ENCODE data around the gene PMM1.
A peak's percentile ranks its signal among the peaks of the same experiment; 100 is the strongest.

PMM1 gene

GRCh38 chr22:41620589-41621098, 31.0 kb upstream of the PMM1 start, which contains the start of gene DESI1:
DESI1 (minus strand) TSS chr22:41621043; CDS start chr22:41620839, 204 bp downstream.
- Histone ChIP-seq H3K27ac (ENCODE audit: low read length) (peak within 1 kb of the TSS; percentile 92), H3K27me3 (ENCODE audit: control insufficient read depth, insufficient read depth, low read length) (no peaks in the 10 kb centered on the region), H3K4me1 (ENCODE audit: control insufficient read depth, low read depth, low read length) (peaks cover 9% of the 10 kb centered on the region), H3K9me3 (ENCODE audit: control insufficient read depth, low read depth, low read length) (no peaks in the 10 kb centered on the region), H3K36me3 (ENCODE audit: control insufficient read depth, low read depth, low read length) (peaks cover 25% of the 10 kb centered on the region), H3K4me3 (ENCODE audit: low read length) (peak within 1 kb of the TSS; percentile 97), H3K9ac (ENCODE audit: low read length) (peak within 1 kb of the TSS; percentile 99)

- H3K9ac ChIP-seq (ENCODE audit: low read length), result peak overlapping the region; percentile 99
- H3K27ac ChIP-seq (ENCODE audit: low read length), result peak overlapping the region; percentile 11
- peaks cover 9% of the 10 kb centered on the region for H3K4me1 ChIP-seq (ENCODE audit: control insufficient read depth, low read depth, low read length)
- no peaks in the 10 kb centered on the region for H3K27me3 ChIP-seq (ENCODE audit: control insufficient read depth, insufficient read depth, low read length)
- peak overlapping the region; percentile 97 for H3K4me3 ChIP-seq (ENCODE audit: low read length)
- H3K36me3 ChIP-seq (ENCODE audit: control insufficient read depth, low read depth, low read length), result peaks cover 20% of the 10 kb centered on the region
- no peaks in the 10 kb centered on the region for H3K9me3 ChIP-seq (ENCODE audit: control insufficient read depth, low read depth, low read length)
Measured at GRCh38 chr22:41619979-41620588, 30.4 kb upstream of the PMM1 start.

- Histone ChIP-seq H3K27me3 (ENCODE audit: control insufficient read depth, insufficient read depth, low read length) (no peaks in the 10 kb centered on the region), H3K27ac (ENCODE audit: low read length) (no peak overlapping the region), H3K9me3 (ENCODE audit: control insufficient read depth, low read depth, low read length) (no peaks in the 10 kb centered on the region), H3K4me3 (ENCODE audit: low read length) (no peak overlapping the region), H3K36me3 (ENCODE audit: control insufficient read depth, low read depth, low read length) (no peaks in the 10 kb centered on the region), H3K9ac (ENCODE audit: low read length) (no peak overlapping the region), H3K4me1 (ENCODE audit: control insufficient read depth, low read depth, low read length) (no peaks in the 10 kb centered on the region)
Measured at GRCh38 chr22:41613456-41613855, 23.8 kb upstream of the PMM1 start.

GRCh38 chr22:41612603-41613306, 23.1 kb upstream of the PMM1 start:
- Histone ChIP-seq H3K27me3 (ENCODE audit: control insufficient read depth, insufficient read depth, low read length) (no peaks in the 10 kb centered on the region), H3K27ac (ENCODE audit: low read length) (no peak overlapping the region), H3K4me1 (ENCODE audit: control insufficient read depth, low read depth, low read length) (no peaks in the 10 kb centered on the region), H3K9me3 (ENCODE audit: control insufficient read depth, low read depth, low read length) (no peaks in the 10 kb centered on the region), H3K4me3 (ENCODE audit: low read length) (no peak overlapping the region), H3K36me3 (ENCODE audit: control insufficient read depth, low read depth, low read length) (no peaks in the 10 kb centered on the region), H3K9ac (ENCODE audit: low read length) (no peak overlapping the region)

- H3K4me1 ChIP-seq (ENCODE audit: control insufficient read depth, low read depth, low read length), result no peaks in the 10 kb centered on the region
- H3K9me3 ChIP-seq (ENCODE audit: control insufficient read depth, low read depth, low read length), result no peaks in the 10 kb centered on the region
- H3K9ac ChIP-seq (ENCODE audit: low read length), result no peak overlapping the region
- peaks cover 10% of the 10 kb centered on the region for H3K36me3 ChIP-seq (ENCODE audit: control insufficient read depth, low read depth, low read length)
- H3K27ac ChIP-seq (ENCODE audit: low read length), result no peak overlapping the region
- H3K27me3 ChIP-seq (ENCODE audit: control insufficient read depth, insufficient read depth, low read length), result no peaks in the 10 kb centered on the region
- H3K4me3 ChIP-seq (ENCODE audit: low read length), result no peak overlapping the region
Measured at GRCh38 chr22:41608386-41608785, 18.7 kb upstream of the PMM1 start.

- Histone ChIP-seq H3K9ac (ENCODE audit: low read length) (no peak overlapping the region), H3K4me1 (ENCODE audit: control insufficient read depth, low read depth, low read length) (no peaks in the 10 kb centered on the region), H3K4me3 (ENCODE audit: low read length) (no peak overlapping the region), H3K9me3 (ENCODE audit: control insufficient read depth, low read depth, low read length) (no peaks in the 10 kb centered on the region), H3K27ac (ENCODE audit: low read length) (no peak overlapping the region), H3K27me3 (ENCODE audit: control insufficient read depth, insufficient read depth, low read length) (no peaks in the 10 kb centered on the region), H3K36me3 (ENCODE audit: control insufficient read depth, low read depth, low read length) (peaks cover 24% of the 10 kb centered on the region)
Measured at GRCh38 chr22:41603873-41604332, 14.3 kb upstream of the PMM1 start.

GRCh38 chr22:41600976-41601375, 11.3 kb upstream of the PMM1 start:
- H3K4me1 ChIP-seq (ENCODE audit: control insufficient read depth, low read depth, low read length), result no peaks in the 10 kb centered on the region
- H3K4me3 ChIP-seq (ENCODE audit: low read length), result no peak overlapping the region
- no peaks in the 10 kb centered on the region for H3K27me3 ChIP-seq (ENCODE audit: control insufficient read depth, insufficient read depth, low read length)
- H3K27ac ChIP-seq (ENCODE audit: low read length), result no peak overlapping the region
- peaks cover 20% of the 10 kb centered on the region for H3K36me3 ChIP-seq (ENCODE audit: control insufficient read depth, low read depth, low read length)
- no peak overlapping the region for H3K9ac ChIP-seq (ENCODE audit: low read length)
- H3K9me3 ChIP-seq (ENCODE audit: control insufficient read depth, low read depth, low read length), result no peaks in the 10 kb centered on the region

- no peaks in the 10 kb centered on the region for H3K27me3 ChIP-seq (ENCODE audit: control insufficient read depth, insufficient read depth, low read length)
- H3K27ac ChIP-seq (ENCODE audit: low read length), result no peak overlapping the region
- no peaks in the 10 kb centered on the region for H3K4me1 ChIP-seq (ENCODE audit: control insufficient read depth, low read depth, low read length)
- H3K36me3 ChIP-seq (ENCODE audit: control insufficient read depth, low read depth, low read length), result peaks cover 14% of the 10 kb centered on the region
- H3K9ac ChIP-seq (ENCODE audit: low read length), result no peak overlapping the region
- no peaks in the 10 kb centered on the region for H3K9me3 ChIP-seq (ENCODE audit: control insufficient read depth, low read depth, low read length)
- no peak overlapping the region for H3K4me3 ChIP-seq (ENCODE audit: low read length)
Measured at GRCh38 chr22:41598891-41599635, 9.4 kb upstream of the PMM1 start.

- Histone ChIP-seq H3K4me3 (ENCODE audit: low read length) (no peak overlapping the region), H3K9ac (ENCODE audit: low read length) (no peak overlapping the region), H3K4me1 (ENCODE audit: control insufficient read depth, low read depth, low read length) (no peaks in the 10 kb centered on the region), H3K9me3 (ENCODE audit: control insufficient read depth, low read depth, low read length) (no peaks in the 10 kb centered on the region), H3K36me3 (ENCODE audit: control insufficient read depth, low read depth, low read length) (peaks cover 14% of the 10 kb centered on the region), H3K27me3 (ENCODE audit: control insufficient read depth, insufficient read depth, low read length) (no peaks in the 10 kb centered on the region), H3K27ac (ENCODE audit: low read length) (no peak overlapping the region)
Measured at GRCh38 chr22:41598081-41598480, 8.4 kb upstream of the PMM1 start.

- H3K27me3 ChIP-seq (ENCODE audit: control insufficient read depth, insufficient read depth, low read length), result no peaks in the 10 kb centered on the region
- H3K27ac ChIP-seq (ENCODE audit: low read length), result no peak overlapping the region
- H3K9me3 ChIP-seq (ENCODE audit: control insufficient read depth, low read depth, low read length), result no peaks in the 10 kb centered on the region
- H3K36me3 ChIP-seq (ENCODE audit: control insufficient read depth, low read depth, low read length), result peaks cover 9% of the 10 kb centered on the region
- H3K9ac ChIP-seq (ENCODE audit: low read length), result no peak overlapping the region
- H3K4me1 ChIP-seq (ENCODE audit: control insufficient read depth, low read depth, low read length), result no peaks in the 10 kb centered on the region
- H3K4me3 ChIP-seq (ENCODE audit: low read length), result no peak overlapping the region
Measured at GRCh38 chr22:41597635-41597953, 8.0 kb upstream of the PMM1 start.

- Histone ChIP-seq H3K4me1 (ENCODE audit: control insufficient read depth, low read depth, low read length) (no peaks in the 10 kb centered on the region), H3K27ac (ENCODE audit: low read length) (no peak overlapping the region), H3K27me3 (ENCODE audit: control insufficient read depth, insufficient read depth, low read length) (no peaks in the 10 kb centered on the region), H3K9me3 (ENCODE audit: control insufficient read depth, low read depth, low read length) (no peaks in the 10 kb centered on the region), H3K4me3 (ENCODE audit: low read length) (no peak overlapping the region), H3K36me3 (ENCODE audit: control insufficient read depth, low read depth, low read length) (peaks cover 4% of the 10 kb centered on the region), H3K9ac (ENCODE audit: low read length) (no peak overlapping the region)
Measured at GRCh38 chr22:41596776-41597634, 7.4 kb upstream of the PMM1 start.
